ENCODE measurements around the gene HOXA6. TPM values are rescaled to one million over a fixed set of nuclear protein-coding genes. Genes with fewer than 3 reads are reported as not detected.

HOXA6 gene
- total and polyA plus RNA-seq, 2 of the 4 experiments (the other 2 are of a cell fraction): 1.4 to 1.8 TPM

- TF ChIP-seq CHD1 (IDR thresholded peaks at IDR 0.05; ENCODE audit: low read depth, low read length): no peak
- no peak for TF ChIP-seq SMC3 (IDR thresholded peaks at IDR 0.05; ENCODE audit: low read depth, low read length)
- no peak for TF ChIP-seq USF2 (IDR thresholded peaks at IDR 0.05; ENCODE audit: low read depth, low read length)
- TF ChIP-seq MXI1 (IDR thresholded peaks at IDR 0.05; ENCODE audit: borderline replicate concordance, low read depth, low read length): no peak
- no peak for TF ChIP-seq MAFK (IDR thresholded peaks at IDR 0.05; ENCODE audit: low read depth, low read length)
- TF ChIP-seq POLR2A (IDR thresholded peaks at IDR 0.05; ENCODE audit: low read depth, low read length): no peak
- TF ChIP-seq RCOR1 (IDR thresholded peaks at IDR 0.05; ENCODE audit: insufficient replicate concordance, low read length): no peak
- TF ChIP-seq ELK1 (IDR thresholded peaks at IDR 0.05; ENCODE audit: borderline replicate concordance, low read depth, low read length): no peak
- TF ChIP-seq FOS (IDR thresholded peaks at IDR 0.05; ENCODE audit: low read depth, low read length): no peak
- TF ChIP-seq MAZ (IDR thresholded peaks at IDR 0.05; ENCODE audit: borderline replicate concordance, low read depth, low read length): no peak
- TF ChIP-seq BHLHE40 (IDR thresholded peaks at IDR 0.05; ENCODE audit: low read depth, low read length): no peak
- no peak for TF ChIP-seq NFE2L2 (IDR thresholded peaks at IDR 0.05; ENCODE audit: low read depth, low read length)
- no peak for TF ChIP-seq CTCF (conservative IDR thresholded peaks at IDR 0.05; ENCODE audit: low read depth, low read length)
- no peak for TF ChIP-seq RAD21 (IDR thresholded peaks at IDR 0.05; ENCODE audit: low read length)
- no peak for TF ChIP-seq CEBPB (IDR thresholded peaks at IDR 0.05; ENCODE audit: low read depth, low read length)
- no peak for TF ChIP-seq RFX5 (IDR thresholded peaks at IDR 0.05; ENCODE audit: low read depth, low read length)
- no peak overlapping the region for H2BK20ac ChIP-seq (ENCODE audit: low read depth, low read length)
- in situ Hi-C loops (cut with MboI; ENCODE audit: low sequenced_read_pairs): no loop called here
- no peak overlapping the region for H2AFZ ChIP-seq (replicated peaks; ENCODE audit: low read length, poor library complexity)
- H3K4me2 ChIP-seq (ENCODE audit: low read depth, low read length): no peak overlapping the region
- no TSS peak for BruUV-seq (replicated peaks)
- ChIA-PET POLR2A (ENCODE audit: unreplicated experiment) (no interaction called here), CTCF (no interaction called here)
- DNase-seq: no peak
- H3K79me1 ChIP-seq (ENCODE audit: low read depth in 1 of 2, low read length in 2 of 2): 0 out of 4 replicates have a peak, but pooled peaks cover 0 to 13% of the 10 kb centered on the region in 2 experiments
- no peak overlapping the region for H2BK120ac ChIP-seq (ENCODE audit: low read depth, low read length)
- no CpG with 5 or more reads among the region's 3 CpGs for WGBS, 2 experiments (ENCODE audit: extremely low coverage in 2 of 2, insufficient read length in 1 of 2)
- H3K4ac ChIP-seq (ENCODE audit: low read depth, low read length): no peak overlapping the region
- no peaks in the 10 kb centered on the region; the same call in 1 of the 2 replicates for H3K27me3 ChIP-seq (ENCODE audit: control insufficient read depth, insufficient read depth, low read length)
- no peaks in the 10 kb centered on the region for H4K20me1 ChIP-seq (ENCODE audit: insufficient read depth, low read length)
- peaks cover 6% of the 10 kb centered on the region; the same call in 1 of the 2 replicates for H3K4me1 ChIP-seq (ENCODE audit: control insufficient read depth, insufficient read depth, low read length)
- no peak overlapping the region; a peak in 1 of 4 replicates for H4K8ac ChIP-seq (ENCODE audit: low read depth in 2 of 2, low read length in 2 of 2)
- no peak overlapping the region for H4K5ac ChIP-seq (ENCODE audit: low read depth, low read length)
- no peak overlapping the region for H3K56ac ChIP-seq (ENCODE audit: extremely low read depth, insufficient read depth, low read length)
- H2AK5ac ChIP-seq (ENCODE audit: low read depth, low read length): no peak overlapping the region
- no peaks in the 10 kb centered on the region for H3K36me3 ChIP-seq (ENCODE audit: control insufficient read depth, insufficient read depth, low read length)
- no peaks in the 10 kb centered on the region for H3K9me3 ChIP-seq (ENCODE audit: control insufficient read depth, insufficient read depth, low read length)
- H3K23ac ChIP-seq (ENCODE audit: low read depth, low read length): no peak overlapping the region
- no peak overlapping the region for H2BK15ac ChIP-seq (ENCODE audit: low read depth, low read length)
- H3K9me1 ChIP-seq (ENCODE audit: insufficient read depth, low read length): peaks cover 3% of the 10 kb centered on the region; the same call in 1 of the 2 replicates
- H3K27ac ChIP-seq (ENCODE audit: insufficient read depth, low read length): no peak overlapping the region
- intact Hi-C loops (cut with micrococcal nuclease): no loop called here
- no peak overlapping the region for H3K9ac ChIP-seq (ENCODE audit: low read depth, low read length)
- no peak overlapping the region for H4K91ac ChIP-seq (ENCODE audit: insufficient read depth, low read depth, low read length)
- no peak overlapping the region for H3K18ac ChIP-seq (ENCODE audit: low read depth, low read length)
- peak overlapping the region; percentile 18 for H2AK9ac ChIP-seq (replicated peaks; ENCODE audit: low read depth, low read length, poor library complexity)
- ATAC-seq (ENCODE audit: low read depth): no peak
- no peak overlapping the region for H3K14ac ChIP-seq (replicated peaks; ENCODE audit: low read depth, low read length)
- dilution Hi-C loops (cut with HindIII; ENCODE audit: low sequenced_read_pairs, unreplicated experiment): no loop called here
- H3K4me3 ChIP-seq (ENCODE audit: insufficient read depth, low read depth, low read length): no peak overlapping the region
- H2BK5ac ChIP-seq (ENCODE audit: low read depth, low read length, poor library complexity, severe bottlenecking): no peak overlapping the region
Observed at GRCh38 chr7:27153526-27153925, 6.0 kb upstream of the HOXA6 start.
